ENCODE data around the gene COMMD9. TPM values are rescaled to one million over a fixed set of nuclear protein-coding genes. Genes with fewer than 3 reads are reported as not detected.

Gene COMMD9
- total RNA-seq, 1 experiment from 2014 or later: 70.8 TPM

DNA sequence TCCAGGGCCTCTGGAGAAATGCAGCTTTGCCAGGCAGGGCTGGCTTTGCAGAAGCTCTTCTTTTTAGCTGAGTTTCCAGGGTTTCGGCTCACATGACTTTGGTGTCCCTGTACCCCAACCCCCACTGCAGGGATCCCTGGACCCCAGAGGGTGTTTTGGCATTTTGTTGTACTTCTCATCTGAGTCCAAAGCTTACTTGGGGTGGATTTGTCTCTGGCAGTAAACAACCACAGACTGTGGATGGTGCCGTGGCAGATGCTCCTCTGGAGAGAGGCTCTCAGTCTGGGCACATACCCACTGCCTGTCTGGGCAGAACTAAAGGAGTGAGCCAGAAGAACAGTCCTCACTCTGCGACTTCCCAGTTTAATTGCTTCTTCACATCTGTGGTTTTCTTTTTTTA, 49.6 kb downstream of the COMMD9 start:
- DNase-seq (no peak), ATAC-seq (no peak)
- Histone ChIP-seq H3F3A (ENCODE audit: low read length, unreplicated experiment) (no peaks in the 10 kb centered on the region), H3K4me2 (ENCODE audit: low read length) (no peak overlapping the region), H3K27me3 (ENCODE audit: low read length) (no peaks in the 10 kb centered on the region), H3K9ac (ENCODE audit: low read length) (no peak overlapping the region), H3K36me3 (ENCODE audit: low read depth, low read length) (no peaks in the 10 kb centered on the region), H3K9me3 (ENCODE audit: low read length) (no peaks in the 10 kb centered on the region), H3K9me2 (replicated peaks; ENCODE audit: low read length) (no peaks in the 10 kb centered on the region), H2AFZ (ENCODE audit: low read length) (no peak overlapping the region), H3K4me1 (ENCODE audit: insufficient read depth, low read length) (no peaks in the 10 kb centered on the region), H3K27ac (ENCODE audit: low read length) (no peak overlapping the region), H3K79me2 (ENCODE audit: low read length) (no peaks in the 10 kb centered on the region), H4K20me1 (ENCODE audit: low read length) (no peaks in the 10 kb centered on the region), H3K4me3 (ENCODE audit: low read length) (no peak overlapping the region)
- intact Hi-C loops (cut with micrococcal nuclease): no loop called here
- BruUV-seq (replicated peaks): no TSS peak
- TF ChIP-seq EZH2 (IDR thresholded peaks at IDR 0.05; ENCODE audit: low read length, unreplicated experiment) (no peak), EZH2phosphoT487 (IDR thresholded peaks at IDR 0.05; ENCODE audit: borderline replicate concordance, low read length) (no peak)
- TF ChIP-seq, protein P1, sequence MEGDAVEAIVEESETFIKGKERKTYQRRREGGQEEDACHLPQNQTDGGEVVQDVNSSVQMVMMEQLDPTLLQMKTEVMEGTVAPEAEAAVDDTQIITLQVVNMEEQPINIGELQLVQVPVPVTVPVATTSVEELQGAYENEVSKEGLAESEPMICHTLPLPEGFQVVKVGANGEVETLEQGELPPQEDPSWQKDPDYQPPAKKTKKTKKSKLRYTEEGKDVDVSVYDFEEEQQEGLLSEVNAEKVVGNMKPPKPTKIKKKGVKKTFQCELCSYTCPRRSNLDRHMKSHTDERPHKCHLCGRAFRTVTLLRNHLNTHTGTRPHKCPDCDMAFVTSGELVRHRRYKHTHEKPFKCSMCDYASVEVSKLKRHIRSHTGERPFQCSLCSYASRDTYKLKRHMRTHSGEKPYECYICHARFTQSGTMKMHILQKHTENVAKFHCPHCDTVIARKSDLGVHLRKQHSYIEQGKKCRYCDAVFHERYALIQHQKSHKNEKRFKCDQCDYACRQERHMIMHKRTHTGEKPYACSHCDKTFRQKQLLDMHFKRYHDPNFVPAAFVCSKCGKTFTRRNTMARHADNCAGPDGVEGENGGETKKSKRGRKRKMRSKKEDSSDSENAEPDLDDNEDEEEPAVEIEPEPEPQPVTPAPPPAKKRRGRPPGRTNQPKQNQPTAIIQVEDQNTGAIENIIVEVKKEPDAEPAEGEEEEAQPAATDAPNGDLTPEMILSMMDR (conservative IDR thresholded peaks at IDR 0.05; ENCODE audit: low read depth, low read length): no peak
- ChIA-PET POLR2A (ENCODE audit: unreplicated experiment) (no interaction called here), CTCF (no interaction called here)

DNA sequence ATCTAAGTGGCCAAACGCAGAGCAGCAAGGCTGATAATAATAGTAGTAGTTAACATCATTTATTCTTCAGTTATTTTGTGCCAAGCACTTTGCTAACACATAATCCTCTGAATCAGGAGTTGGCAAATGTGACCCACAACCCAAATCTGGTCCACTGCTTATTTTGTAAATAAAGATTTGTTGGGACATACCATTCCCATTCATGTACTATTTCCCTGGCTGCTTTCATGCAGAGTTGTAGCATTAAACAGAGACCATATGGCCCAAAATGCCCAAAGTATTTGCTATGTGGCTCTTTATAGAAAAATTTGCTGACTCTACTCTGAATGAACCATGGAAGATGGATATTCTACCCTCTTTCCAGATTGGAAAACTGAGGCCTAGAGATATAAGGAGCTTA, 50.3 kb downstream of the COMMD9 start:
- no peak overlapping the region for H3K9ac ChIP-seq (ENCODE audit: low read length)
- no peaks in the 10 kb centered on the region for H3K9me3 ChIP-seq (ENCODE audit: low read length)
- ATAC-seq: no peak

DNA sequence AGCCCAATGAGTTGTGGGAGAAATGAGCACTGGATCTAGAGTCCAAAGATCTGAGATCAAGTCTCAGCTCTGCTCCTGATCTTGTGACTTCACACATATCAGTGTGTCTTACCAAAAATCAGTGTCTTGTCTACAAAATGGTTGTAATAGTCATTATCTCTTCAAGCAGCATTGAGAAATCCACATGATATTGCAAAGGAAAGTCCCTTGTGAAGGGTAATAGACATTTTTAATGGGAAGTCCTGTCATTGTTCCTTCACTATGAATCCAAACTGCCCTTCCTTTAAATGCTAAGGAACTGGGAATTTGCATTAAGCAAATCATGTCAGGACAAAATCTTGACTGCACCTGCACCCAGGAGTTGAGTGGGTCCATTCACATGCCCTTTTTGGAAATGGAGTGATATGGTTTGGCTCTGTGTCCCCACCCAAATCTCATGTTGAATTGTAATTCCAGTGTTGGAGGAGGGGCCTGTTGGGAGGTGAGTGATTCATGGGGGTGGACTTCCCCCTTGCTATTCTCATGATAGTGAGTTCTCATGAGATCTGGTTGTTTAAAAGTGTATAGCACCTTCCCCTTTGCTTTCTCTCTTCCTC, 51.1 kb downstream of the COMMD9 start:
- H2AFZ ChIP-seq (ENCODE audit: low read length): no peak overlapping the region
- H3K9me2 ChIP-seq (replicated peaks; ENCODE audit: low read length): no peaks in the 10 kb centered on the region
- no peaks in the 10 kb centered on the region for H3K4me1 ChIP-seq (ENCODE audit: insufficient read depth, low read length)
- H3F3A ChIP-seq (ENCODE audit: low read length, unreplicated experiment): no peaks in the 10 kb centered on the region
- no peaks in the 10 kb centered on the region for H3K27me3 ChIP-seq (ENCODE audit: low read length)
- H4K20me1 ChIP-seq (ENCODE audit: low read length): no peaks in the 10 kb centered on the region
- no peak overlapping the region for H3K9ac ChIP-seq (ENCODE audit: low read length)
- H3K4me3 ChIP-seq (ENCODE audit: low read length): no peak overlapping the region
- H3K27ac ChIP-seq (ENCODE audit: low read length): no peak overlapping the region
- BruUV-seq (replicated peaks): no TSS peak
- CTCF ChIA-PET: no interaction called here
- no peaks in the 10 kb centered on the region for H3K36me3 ChIP-seq (ENCODE audit: low read depth, low read length)
- POLR2A ChIA-PET (ENCODE audit: unreplicated experiment): no interaction called here
- DNase-seq (no peak), ATAC-seq (no peak)
- no peak for TF ChIP-seq EZH2 (IDR thresholded peaks at IDR 0.05; ENCODE audit: low read length, unreplicated experiment)
- TF ChIP-seq, protein P1 (conservative IDR thresholded peaks at IDR 0.05; ENCODE audit: low read depth, low read length): no peak
- TF ChIP-seq EZH2phosphoT487 (IDR thresholded peaks at IDR 0.05; ENCODE audit: borderline replicate concordance, low read length): no peak
- no peak overlapping the region for H3K4me2 ChIP-seq (ENCODE audit: low read length)
- no peaks in the 10 kb centered on the region for H3K9me3 ChIP-seq (ENCODE audit: low read length)
- H3K79me2 ChIP-seq (ENCODE audit: low read length): no peaks in the 10 kb centered on the region
- intact Hi-C loops (cut with micrococcal nuclease): no loop called here

More for the DNA sequence above, 50.3 kb downstream of the COMMD9 start:
- no peaks in the 10 kb centered on the region for H3K4me1 ChIP-seq (ENCODE audit: insufficient read depth, low read length)
- no peak overlapping the region for H3K4me3 ChIP-seq (ENCODE audit: low read length)
- DNase-seq: no peak
- no peaks in the 10 kb centered on the region for H3K36me3 ChIP-seq (ENCODE audit: low read depth, low read length)
- TF ChIP-seq EZH2phosphoT487 (IDR thresholded peaks at IDR 0.05; ENCODE audit: borderline replicate concordance, low read length): no peak
- no peak overlapping the region for H2AFZ ChIP-seq (ENCODE audit: low read length)
- no peaks in the 10 kb centered on the region for H3K79me2 ChIP-seq (ENCODE audit: low read length)
- CTCF ChIA-PET: no interaction called here
- no peaks in the 10 kb centered on the region for H3K27me3 ChIP-seq (ENCODE audit: low read length)
- no TSS peak for BruUV-seq (replicated peaks)
- H3K27ac ChIP-seq (ENCODE audit: low read length): no peak overlapping the region
- H4K20me1 ChIP-seq (ENCODE audit: low read length): no peaks in the 10 kb centered on the region
- POLR2A ChIA-PET (ENCODE audit: unreplicated experiment): no interaction called here
- intact Hi-C loops (cut with micrococcal nuclease): no loop called here
- H3K4me2 ChIP-seq (ENCODE audit: low read length): no peak overlapping the region
- H3F3A ChIP-seq (ENCODE audit: low read length, unreplicated experiment): no peaks in the 10 kb centered on the region
- H3K9me2 ChIP-seq (replicated peaks; ENCODE audit: low read length): no peaks in the 10 kb centered on the region
